HEK293 (cell line): Measurements from ENCODE around the gene PCGF1.

Experiments used
- CTCF ChIA-PET: fragments of 350-600 bp; formaldehyde crosslinking; extraction: SDS; loops from one replicate; lab custom pipeline; 2021; ENCODE audit warnings: antibody characterized with exemption; lab: Yijun Ruan, JAX
- POLR2A ChIA-PET: fragments of 300-600 bp; formaldehyde crosslinking; extraction: SDS; loops from one replicate; lab custom pipeline; 2020; ENCODE audit warnings: antibody characterized with exemption, inconsistent platforms; lab: Yijun Ruan, JAX
- H3K27ac ChIP-seq: fragments of 200-500 bp; sonication (Bioruptor generic); 2 replicates; pipeline ENCODE4 v1.5.1; 2014; ENCODE audit warnings: low read depth, low read length, control low read depth, inconsistent platforms; ENCODE audit errors: extremely low read depth
- H3K36me3 ChIP-seq, 2 experiments: fragments of 200-500 bp in 1 of 2; sonication (Bioruptor generic) in 1 of 2; 1 replicate in 1 of 2; 2 replicates in 1 of 2; pipeline ENCODE4 v1.5.1; 2014 to 2017; ENCODE audit warnings: inconsistent platforms in 2 of 2, low read length in 2 of 2; ENCODE audit not compliant: control insufficient read depth in 2 of 2, insufficient read depth in 1 of 2
- H3K4me1 ChIP-seq: fragments of 200-500 bp; sonication (Bioruptor generic); 2 replicates; pipeline ENCODE4 v1.5.1; 2014; ENCODE audit warnings: mild to moderate bottlenecking, low read length, inconsistent platforms; ENCODE audit not compliant: control insufficient read depth, insufficient read depth
- H3K4me3 ChIP-seq: 2 replicates; pipeline ENCODE4 v1.5.1; 2011; ENCODE audit warnings: low read depth, mild to moderate bottlenecking, control low read depth, low read length, moderate library complexity
- H3K9me3 ChIP-seq: fragments of 200-500 bp; sonication (Bioruptor generic); 2 replicates; pipeline ENCODE4 v1.5.1; 2014; ENCODE audit warnings: low read depth, low read length, inconsistent platforms; ENCODE audit not compliant: control insufficient read depth, insufficient read depth
- GLIS1 ChIP-seq: fragments of 450-650 bp; formaldehyde crosslinking; IDR thresholded peaks from 2 replicates; pipeline ENCODE4 v1.5.1; 2016; ENCODE audit warnings: missing biosample characterization, missing genetic modification characterization
- PRDM1 ChIP-seq: fragments of 450-650 bp; formaldehyde crosslinking; IDR thresholded peaks from 2 replicates; pipeline ENCODE4; 2016; ENCODE audit warnings: missing biosample characterization, missing genetic modification characterization
- YY2 ChIP-seq: fragments of 450-650 bp; formaldehyde crosslinking; IDR thresholded peaks from 2 replicates; pipeline ENCODE4 v1.5.1; 2016; ENCODE audit warnings: missing biosample characterization, missing genetic modification characterization
- ZBTB11 ChIP-seq: fragments of 450-650 bp; formaldehyde crosslinking; conservative IDR thresholded peaks from 2 replicates; pipeline ENCODE4 v1.5.1; 2016; ENCODE audit warnings: low read depth, missing biosample characterization, missing genetic modification characterization
- ZBTB26 ChIP-seq: fragments of 450-650 bp; formaldehyde crosslinking; optimal IDR thresholded peaks from 2 replicates; pipeline ENCODE3; 2016; ENCODE audit warnings: missing biosample characterization, mild to moderate bottlenecking, missing genetic modification characterization
- ZFP37 ChIP-seq: fragments of 450-650 bp; formaldehyde crosslinking; IDR thresholded peaks from 2 replicates; pipeline ENCODE4 v1.5.1; 2016; ENCODE audit warnings: missing biosample characterization, missing genetic modification characterization
- ZNF140 ChIP-seq: fragments of 450-650 bp; formaldehyde crosslinking; IDR thresholded peaks from 2 replicates; pipeline ENCODE4 v1.5.1; 2016; ENCODE audit warnings: missing biosample characterization, missing genetic modification characterization
- ZNF174 ChIP-seq: fragments of 450-650 bp; formaldehyde crosslinking; IDR thresholded peaks from 2 replicates; pipeline ENCODE4 v1.5.0; 2017; ENCODE audit warnings: missing biosample characterization, mild to moderate bottlenecking, missing genetic modification characterization
- ZNF26 ChIP-seq: fragments of 450-650 bp; formaldehyde crosslinking; IDR thresholded peaks from 2 replicates; pipeline ENCODE4 v1.5.1; 2016; ENCODE audit warnings: missing biosample characterization, missing genetic modification characterization
- ZNF350 ChIP-seq: fragments of 450-650 bp; formaldehyde crosslinking; IDR thresholded peaks from 2 replicates; pipeline ENCODE4 v1.5.0; 2017; ENCODE audit warnings: missing biosample characterization, mild to moderate bottlenecking, missing genetic modification characterization
- ZNF37A ChIP-seq: fragments of 450-650 bp; IDR thresholded peaks from 2 replicates; pipeline ENCODE4 v1.5.1; 2018; ENCODE audit warnings: missing biosample characterization, missing genetic modification characterization
- ZNF416 ChIP-seq: fragments of 450-650 bp; formaldehyde crosslinking; IDR thresholded peaks from 2 replicates; pipeline ENCODE4 v1.5.1; 2016; ENCODE audit warnings: missing biosample characterization, missing genetic modification characterization
- ZNF521 ChIP-seq: fragments of 450-650 bp; formaldehyde crosslinking; IDR thresholded peaks from 2 replicates; pipeline ENCODE4 v1.5.1; 2017; ENCODE audit warnings: missing biosample characterization, mild to moderate bottlenecking, missing genetic modification characterization
- ZNF544 ChIP-seq: fragments of 450-650 bp; formaldehyde crosslinking; IDR thresholded peaks from 2 replicates; pipeline ENCODE4 v1.5.0; 2017; ENCODE audit warnings: missing biosample characterization, missing genetic modification characterization
- ZNF561 ChIP-seq: fragments of 450-650 bp; IDR thresholded peaks from 2 replicates; pipeline ENCODE4 v1.5.1; 2018; ENCODE audit warnings: missing biosample characterization, missing genetic modification characterization, borderline replicate concordance
- ZNF701 ChIP-seq: fragments of 450-650 bp; formaldehyde crosslinking; IDR thresholded peaks from 2 replicates; pipeline ENCODE4 v1.5.1; 2016; ENCODE audit warnings: missing biosample characterization, missing genetic modification characterization
- ZNF785 ChIP-seq: fragments of 450-650 bp; formaldehyde crosslinking; IDR thresholded peaks from 2 replicates; pipeline ENCODE4 v1.5.1; 2016; ENCODE audit warnings: missing biosample characterization, missing genetic modification characterization
- ZSCAN18 ChIP-seq: fragments of 450-650 bp; formaldehyde crosslinking; IDR thresholded peaks from 2 replicates; pipeline ENCODE4 v1.5.1; 2016; ENCODE audit warnings: missing biosample characterization, missing genetic modification characterization
- ZSCAN30 ChIP-seq: fragments of 450-650 bp; IDR thresholded peaks from 2 replicates; pipeline ENCODE4 v1.5.1; 2018; ENCODE audit warnings: missing biosample characterization, mild to moderate bottlenecking, missing genetic modification characterization, moderate library complexity

Gene PCGF1

GRCh38 chr2:74507145-74507925 is at the start of gene PCGF1 (continued):
- no peak for TF ChIP-seq PRDM1
- TF ChIP-seq, all 188 proteins: peak for 56

- ChIA-PET POLR2A (no interaction called here), CTCF (interaction anchor here (0.6 to 2.3 kb wide), 2 partner anchors 10 to 31 kb away, joined by 5 to 13 read pairs; no protein-coding TSS in a partner anchor)
- Histone ChIP-seq H3K9me3 (no peaks in the 10 kb centered on the region), H3K27ac (no peak overlapping the region), H3K4me1 (no peaks in the 10 kb centered on the region; the same call in 1 of the 2 replicates), H3K4me3 (no peak overlapping the region), H3K36me3 (peaks cover 0 to 3% of the 10 kb centered on the region in 2 experiments; a peak in 1 of 3 replicates)
- TF ChIP-seq ZNF785 (tag by site-specific recombination) (no peak), ZBTB26 (no peak), ZNF521 (tag by site-specific recombination) (no peak), ZFP37 (tag by site-specific recombination) (no peak), ZNF26 (tag by site-specific recombination) (no peak), ZSCAN30 (no peak), ZNF544 (tag by site-specific recombination) (no peak), ZBTB11 (tag by site-specific recombination) (no peak), ZNF350 (tag by site-specific recombination) (no peak), ZNF140 (tag by site-specific recombination) (no peak), ZNF561 (tag by site-specific recombination) (no peak), ZSCAN18 (tag by site-specific recombination) (no peak)
Observed at GRCh38 chr2:74556831-74557370, 49.4 kb upstream of the PCGF1 start.

- H3K4me1 ChIP-seq = no peaks in the 10 kb centered on the region; the same call in 1 of the 2 replicates
- POLR2A ChIA-PET = no interaction called here
- TF ChIP-seq ZNF701 (no peak), ZNF174 (no peak), GLIS1 (tag by site-specific recombination) (no peak), ZNF416 (tag by site-specific recombination) (no peak), ZNF37A (tag by site-specific recombination) (no peak), YY2 (tag by site-specific recombination) (no peak)
Observed at GRCh38 chr2:74556159-74556558, 48.7 kb upstream of the PCGF1 start.

More at GRCh38 chr2:74556159-74556558, 48.7 kb upstream of the PCGF1 start:
- CTCF ChIA-PET = no interaction called here
- peaks cover 0 to 7% of the 10 kb centered on the region in 2 experiments; a peak in 1 of 3 replicates for H3K36me3 ChIP-seq
- H3K27ac ChIP-seq = no peak overlapping the region
- no peaks in the 10 kb centered on the region for H3K9me3 ChIP-seq
- no peak overlapping the region for H3K4me3 ChIP-seq
